ENCODE measurements around the gene ZNF280A. TPM values are rescaled to one million over a fixed set of nuclear protein-coding genes. Genes with fewer than 3 reads are reported as not detected.

ZNF280A gene
- total RNA-seq, 4 donors from 2014 or later: 0.21 to 0.59 TPM; not detected in 2

- Histone ChIP-seq H3K36me3 (no peaks in the 10 kb centered on the region), H3K4me1 (no peaks in the 10 kb centered on the region), H3K27ac (no peak overlapping the region), H3K9me3 (no peaks in the 10 kb centered on the region), H3K27me3 (no peaks in the 10 kb centered on the region), H3K4me3 (no peak overlapping the region)
- TF ChIP-seq POLR2A (IDR thresholded peaks at IDR 0.05): no peak
- TF ChIP-seq EP300 (IDR thresholded peaks at IDR 0.05): no peak
- TF ChIP-seq CTCF (IDR thresholded peaks at IDR 0.05): no peak
- 79 to 82% methylated on average over 6 of the region's 6 CpGs for WGBS, 2 donors
- DNase-seq (ENCODE audit: low spot score in 2 of 2): no peak
Measured at GRCh38 chr22:22487059-22487458, 33.0 kb downstream of the ZNF280A start.

- Histone ChIP-seq H3K27ac (no peak overlapping the region), H3K27me3 (no peaks in the 10 kb centered on the region), H3K9me3 (no peaks in the 10 kb centered on the region), H3K4me1 (no peaks in the 10 kb centered on the region), H3K4me3 (no peak overlapping the region), H3K36me3 (no peaks in the 10 kb centered on the region)
- DNase-seq (ENCODE audit: low spot score in 2 of 2): no peak
- 70 to 73% methylated on average over 4 of the region's 4 CpGs for WGBS, 2 donors
- TF ChIP-seq POLR2A (IDR thresholded peaks at IDR 0.05) (no peak), CTCF (IDR thresholded peaks at IDR 0.05) (no peak), EP300 (IDR thresholded peaks at IDR 0.05) (no peak)
Measured at GRCh38 chr22:22486132-22486899, 33.8 kb downstream of the ZNF280A start.

- Histone ChIP-seq H3K36me3 (no peaks in the 10 kb centered on the region), H3K9me3 (no peaks in the 10 kb centered on the region), H3K4me3 (no peak overlapping the region), H3K4me1 (no peaks in the 10 kb centered on the region), H3K27me3 (no peaks in the 10 kb centered on the region), H3K27ac (no peak overlapping the region)
- DNase-seq (ENCODE audit: low spot score in 2 of 2): no peak
- TF ChIP-seq CTCF (IDR thresholded peaks at IDR 0.05) (no peak), POLR2A (IDR thresholded peaks at IDR 0.05) (no peak), EP300 (IDR thresholded peaks at IDR 0.05) (no peak)
- WGBS, 2 donors: 96 to 98% methylated on average over 3 of the region's 3 CpGs
Measured at GRCh38 chr22:22485524-22485923, 34.5 kb downstream of the ZNF280A start.

GRCh38 chr22:22484023-22484422, 36.0 kb downstream of the ZNF280A start:
- H3K9me3 ChIP-seq: no peaks in the 10 kb centered on the region

More at GRCh38 chr22:22484023-22484422, 36.0 kb downstream of the ZNF280A start:
- H3K27ac ChIP-seq: no peak overlapping the region
- H3K4me1 ChIP-seq: no peaks in the 10 kb centered on the region
- no peak for DNase-seq (ENCODE audit: low spot score in 2 of 2)
- H3K4me3 ChIP-seq: no peak overlapping the region
- no peak for TF ChIP-seq EP300 (IDR thresholded peaks at IDR 0.05)
- TF ChIP-seq POLR2A (IDR thresholded peaks at IDR 0.05): no peak
- TF ChIP-seq CTCF (IDR thresholded peaks at IDR 0.05): no peak
- 92 to 93% methylated on average over 11 of the region's 11 CpGs for WGBS, 2 donors
- no peaks in the 10 kb centered on the region for H3K36me3 ChIP-seq
- no peaks in the 10 kb centered on the region for H3K27me3 ChIP-seq
